HUES6 (cell line): ENCODE data around the gene UFD1.

ENCODE experiments used
- H3K27ac ChIP-seq: 2 replicates; pipeline ENCODE4 v1.7.0; 2013; ENCODE audit warnings: low read depth, mild to moderate bottlenecking, low read length, inconsistent platforms
- H3K27me3 ChIP-seq: 2 replicates; pipeline ENCODE4 v1.6.1; 2013; ENCODE audit warnings: low read length; ENCODE audit not compliant: control insufficient read depth, insufficient read depth
- H3K36me3 ChIP-seq: 2 replicates; pipeline ENCODE4 v1.6.1; 2013; ENCODE audit warnings: low read length; ENCODE audit not compliant: control insufficient read depth, insufficient read depth
- H3K4me1 ChIP-seq: 2 replicates; pipeline ENCODE4 v1.6.1; 2013; ENCODE audit warnings: low read length; ENCODE audit not compliant: control insufficient read depth, insufficient read depth
- H3K4me3 ChIP-seq: 2 replicates; pipeline ENCODE4 v1.5.1; 2013; ENCODE audit warnings: low read depth, low read length
- H3K9ac ChIP-seq: one replicate; pipeline ENCODE4 v1.6.1; 2013; ENCODE audit warnings: mild to moderate bottlenecking, low read length
- H3K9me3 ChIP-seq: 2 replicates; pipeline ENCODE4 v1.6.1; 2013; ENCODE audit warnings: low read depth, low read length; ENCODE audit not compliant: control insufficient read depth, insufficient read depth

UFD1 gene

GRCh38 chr22:19431649-19432132 lies 47.3 kb downstream of the UFD1 start, which contains the start of gene HIRA:
TSS of gene HIRA (minus strand) at chr22:19431733. CDS start at chr22:19431476, 257 bp downstream.
- Histone ChIP-seq H3K9me3 (no peaks in the 10 kb centered on the region), H3K36me3 (peaks cover 15% of the 10 kb centered on the region), H3K4me1 (peaks cover 9% of the 10 kb centered on the region; the same call in 1 of the 2 replicates), H3K4me3 (peak within 1 kb of the TSS; percentile 99), H3K9ac (peak within 1 kb of the TSS; percentile 99), H3K27ac (peak within 1 kb of the TSS; percentile 90), H3K27me3 (no peaks in the 10 kb centered on the region)

GRCh38 chr22:19430890-19431541 lies 48.0 kb downstream of the UFD1 start:
- H3K4me3 ChIP-seq: peak overlapping the region; percentile 99
- H3K27ac ChIP-seq: peak overlapping the region; percentile 73; the same call in 1 of the 2 replicates
- H3K36me3 ChIP-seq: peaks cover 15% of the 10 kb centered on the region
- H3K9me3 ChIP-seq: no peaks in the 10 kb centered on the region
- peak overlapping the region; percentile 90 for H3K9ac ChIP-seq
- peaks cover 9% of the 10 kb centered on the region; the same call in 1 of the 2 replicates for H3K4me1 ChIP-seq
- no peaks in the 10 kb centered on the region for H3K27me3 ChIP-seq

- no peaks in the 10 kb centered on the region for H3K9me3 ChIP-seq
- H3K4me3 ChIP-seq: peak overlapping the region; percentile 99
- peak overlapping the region; percentile 90 for H3K9ac ChIP-seq
- peaks cover 10% of the 10 kb centered on the region for H3K36me3 ChIP-seq
- H3K27me3 ChIP-seq: no peaks in the 10 kb centered on the region
- H3K27ac ChIP-seq: no peak overlapping the region
- peaks cover 9% of the 10 kb centered on the region; the same call in 1 of the 2 replicates for H3K4me1 ChIP-seq
Observed at GRCh38 chr22:19429950-19430889, 48.8 kb downstream of the UFD1 start.

- H3K9me3 ChIP-seq: no peaks in the 10 kb centered on the region
- H3K4me3 ChIP-seq: no peak overlapping the region
- H3K9ac ChIP-seq: no peak overlapping the region
- peaks cover 5% of the 10 kb centered on the region for H3K36me3 ChIP-seq
- no peak overlapping the region for H3K27ac ChIP-seq
- peaks cover 16% of the 10 kb centered on the region for H3K4me1 ChIP-seq
- no peaks in the 10 kb centered on the region for H3K27me3 ChIP-seq
Observed at GRCh38 chr22:19424186-19424500, 54.9 kb downstream of the UFD1 start.

- Histone ChIP-seq H3K27ac (no peak overlapping the region), H3K36me3 (peaks cover 5% of the 10 kb centered on the region), H3K4me3 (no peak overlapping the region), H3K9ac (no peak overlapping the region), H3K9me3 (no peaks in the 10 kb centered on the region), H3K27me3 (no peaks in the 10 kb centered on the region), H3K4me1 (peaks cover 16% of the 10 kb centered on the region)
Observed at GRCh38 chr22:19422440-19423301, 56.3 kb downstream of the UFD1 start.

GRCh38 chr22:19420321-19420720 lies 58.7 kb downstream of the UFD1 start:
- Histone ChIP-seq H3K27ac (no peak overlapping the region), H3K4me1 (peaks cover 16% of the 10 kb centered on the region), H3K9me3 (no peaks in the 10 kb centered on the region), H3K27me3 (no peaks in the 10 kb centered on the region), H3K9ac (no peak overlapping the region), H3K36me3 (peaks cover 5% of the 10 kb centered on the region), H3K4me3 (no peak overlapping the region)

- no peaks in the 10 kb centered on the region; the same call in 1 of the 2 replicates for H3K36me3 ChIP-seq
- H3K4me3 ChIP-seq: no peak overlapping the region
- no peaks in the 10 kb centered on the region for H3K9me3 ChIP-seq
- H3K27me3 ChIP-seq: no peaks in the 10 kb centered on the region
- H3K27ac ChIP-seq: no peak overlapping the region
- H3K4me1 ChIP-seq: peaks cover 16% of the 10 kb centered on the region
- H3K9ac ChIP-seq: no peak overlapping the region
Observed at GRCh38 chr22:19419464-19420178, 59.4 kb downstream of the UFD1 start.

GRCh38 chr22:19419086-19419463 lies 59.9 kb downstream of the UFD1 start:
- Histone ChIP-seq H3K27ac (no peak overlapping the region), H3K27me3 (no peaks in the 10 kb centered on the region), H3K36me3 (no peaks in the 10 kb centered on the region; the same call in 1 of the 2 replicates), H3K4me3 (no peak overlapping the region), H3K4me1 (peaks cover 16% of the 10 kb centered on the region), H3K9ac (no peak overlapping the region), H3K9me3 (no peaks in the 10 kb centered on the region)

GRCh38 chr22:19412923-19413322 lies 66.1 kb downstream of the UFD1 start:
- peaks cover 31% of the 10 kb centered on the region for H3K36me3 ChIP-seq
- H3K27ac ChIP-seq: no peak overlapping the region
- H3K9ac ChIP-seq: no peak overlapping the region
- no peaks in the 10 kb centered on the region for H3K9me3 ChIP-seq
- no peaks in the 10 kb centered on the region for H3K27me3 ChIP-seq
- H3K4me1 ChIP-seq: no peaks in the 10 kb centered on the region
- no peak overlapping the region for H3K4me3 ChIP-seq

- no peaks in the 10 kb centered on the region for H3K9me3 ChIP-seq
- no peak overlapping the region for H3K9ac ChIP-seq
- H3K4me3 ChIP-seq: no peak overlapping the region
- H3K27ac ChIP-seq: no peak overlapping the region
- H3K36me3 ChIP-seq: peaks cover 36% of the 10 kb centered on the region
- no peaks in the 10 kb centered on the region for H3K4me1 ChIP-seq
- no peaks in the 10 kb centered on the region for H3K27me3 ChIP-seq
Observed at GRCh38 chr22:19412478-19412877, 66.5 kb downstream of the UFD1 start.
